Erythroblast (primary cell): ENCODE measurements around the gene GNAI2.
"Not testable (repeated sequence)": the region's sequence is repeated elsewhere in the genome, so short reads cannot be mapped to it uniquely, and the experiment has no call there.

Source experiments
- DNase-seq, 2 experiments: peaks; one replicate each; lab custom pipeline; 2025; lab: John Stamatoyannopoulos, UW
- GATA1 ChIP-seq: IDR thresholded peaks from 2 replicates; pipeline ENCODE4 v1.6.1; 2011; ENCODE audit warnings: low read depth, mild to moderate bottlenecking, control low read depth, low read length, moderate library complexity
- POLR2A ChIP-seq: IDR thresholded peaks from 2 replicates; pipeline ENCODE4 v1.6.1; 2011; ENCODE audit warnings: mild to moderate bottlenecking, low read length

GNAI2 gene

DNA sequence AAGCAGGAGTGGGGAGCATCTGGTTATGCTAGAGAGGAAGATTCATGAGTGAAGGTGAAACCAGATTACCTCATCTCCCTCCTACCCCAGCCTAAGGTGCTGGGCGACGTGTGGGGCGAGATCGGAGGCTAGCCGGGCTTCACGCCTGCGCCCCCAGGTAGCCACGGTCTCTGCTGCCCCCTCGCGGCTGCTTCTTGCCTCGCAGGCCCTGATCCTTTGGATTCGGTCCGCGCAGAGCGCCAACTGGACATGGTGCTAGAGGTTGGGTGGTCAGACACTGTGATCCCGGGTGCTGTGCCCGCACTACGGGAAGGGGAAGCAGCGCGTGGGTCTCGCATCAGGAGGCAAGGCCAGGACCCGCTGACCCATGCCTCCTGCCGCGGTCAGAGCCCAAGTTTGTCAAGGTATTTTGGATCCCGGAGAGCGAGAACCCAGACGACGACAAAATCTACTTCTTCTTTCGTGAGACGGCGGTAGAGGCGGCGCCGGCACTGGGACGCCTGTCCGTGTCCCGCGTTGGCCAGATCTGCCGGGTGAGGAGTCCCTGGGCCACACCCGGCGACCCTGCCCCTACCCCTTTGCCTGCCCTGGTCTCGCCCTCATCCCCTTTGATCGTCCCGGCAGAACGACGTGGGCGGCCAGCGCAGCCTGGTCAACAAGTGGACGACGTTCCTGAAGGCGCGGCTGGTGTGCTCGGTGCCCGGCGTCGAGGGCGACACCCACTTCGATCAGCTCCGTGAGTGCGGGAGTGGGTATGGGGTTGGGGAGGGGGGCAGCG, 37.1 kb downstream of the GNAI2 start:
- DNase-seq, result peak; percentile 77 to 90
- TF ChIP-seq GATA1, result no peak
- no peak for TF ChIP-seq POLR2A

- no peak for TF ChIP-seq POLR2A
- no peak for TF ChIP-seq GATA1
- no peak for DNase-seq
Observed at GRCh38 chr3:50273689-50274065, 37.7 kb downstream of the GNAI2 start.

DNA sequence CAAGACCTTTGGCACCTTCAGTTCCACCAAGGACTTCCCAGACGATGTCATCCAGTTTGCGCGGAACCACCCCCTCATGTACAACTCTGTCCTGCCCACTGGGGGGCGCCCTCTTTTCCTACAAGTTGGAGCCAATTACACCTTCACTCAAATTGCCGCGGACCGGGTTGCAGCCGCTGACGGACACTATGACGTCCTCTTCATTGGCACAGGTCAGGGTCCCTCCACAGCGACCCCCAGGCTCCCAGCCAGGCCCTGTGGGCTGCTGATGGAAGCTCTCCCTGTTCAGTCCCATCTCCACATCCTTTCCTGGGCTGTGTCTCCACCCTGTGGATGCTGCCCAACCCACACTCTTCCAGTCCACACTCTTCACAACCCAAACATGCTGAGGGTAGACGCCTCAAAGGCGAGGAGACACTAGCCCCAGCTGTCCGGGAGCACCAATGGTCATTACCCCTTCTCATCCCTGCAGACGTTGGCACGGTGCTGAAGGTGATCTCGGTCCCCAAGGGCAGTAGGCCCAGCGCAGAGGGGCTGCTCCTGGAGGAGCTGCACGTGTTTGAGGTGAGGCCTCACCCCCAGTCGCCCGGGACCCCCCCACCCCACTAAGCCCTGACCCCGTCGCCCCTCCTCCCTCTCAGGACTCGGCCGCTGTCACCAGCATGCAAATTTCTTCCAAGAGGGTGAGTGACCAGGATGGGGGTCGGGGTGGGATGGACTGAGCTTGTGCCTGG, 38.5 kb downstream of the GNAI2 start:
- TF ChIP-seq GATA1, result no peak
- TF ChIP-seq POLR2A, result no peak
- peak; percentile 82 to 91 for DNase-seq

DNA sequence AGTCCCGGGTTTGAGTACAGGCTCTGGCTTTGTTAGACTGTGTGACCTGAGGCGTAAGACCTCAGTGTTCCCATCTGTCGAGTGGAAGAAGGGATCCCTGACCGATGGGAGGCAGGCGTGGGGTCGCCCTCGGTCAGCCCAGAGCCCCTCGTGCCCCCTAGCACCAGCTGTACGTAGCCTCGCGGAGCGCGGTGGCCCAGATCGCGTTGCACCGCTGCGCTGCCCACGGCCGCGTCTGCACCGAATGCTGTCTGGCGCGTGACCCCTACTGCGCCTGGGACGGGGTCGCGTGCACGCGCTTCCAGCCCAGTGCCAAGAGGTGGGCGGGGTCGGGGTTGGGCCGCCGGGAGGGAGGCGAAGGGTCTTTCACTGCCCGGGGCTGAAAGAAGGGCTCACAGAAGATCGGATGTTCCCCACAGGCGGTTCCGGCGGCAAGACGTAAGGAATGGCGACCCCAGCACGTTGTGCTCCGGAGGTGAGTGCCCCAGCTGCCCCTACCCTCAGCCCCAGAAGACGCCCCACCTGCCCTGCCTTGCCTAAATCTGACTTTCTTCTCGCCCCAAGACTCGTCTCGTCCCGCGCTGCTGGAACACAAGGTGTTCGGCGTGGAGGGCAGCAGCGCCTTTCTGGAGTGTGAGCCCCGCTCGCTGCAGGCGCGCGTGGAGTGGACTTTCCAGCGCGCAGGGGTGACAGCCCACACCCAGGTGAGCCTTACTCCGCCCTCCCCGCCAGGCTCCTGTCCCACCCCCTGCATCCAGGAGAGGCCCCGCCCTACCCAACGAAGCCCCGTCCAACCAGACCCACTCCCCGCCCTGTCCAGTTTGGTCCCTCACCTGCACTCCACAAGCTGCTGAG, 39.4 kb downstream of the GNAI2 start:
- TF ChIP-seq GATA1 (no peak), POLR2A (no peak)
- no peak for DNase-seq

GRCh38 chr3:50275996-50276761, 40.2 kb downstream of the GNAI2 start:
- no peak for TF ChIP-seq POLR2A
- no peak for TF ChIP-seq GATA1
- DNase-seq, result peak in 1 of 2 experiments; percentile 36

DNA sequence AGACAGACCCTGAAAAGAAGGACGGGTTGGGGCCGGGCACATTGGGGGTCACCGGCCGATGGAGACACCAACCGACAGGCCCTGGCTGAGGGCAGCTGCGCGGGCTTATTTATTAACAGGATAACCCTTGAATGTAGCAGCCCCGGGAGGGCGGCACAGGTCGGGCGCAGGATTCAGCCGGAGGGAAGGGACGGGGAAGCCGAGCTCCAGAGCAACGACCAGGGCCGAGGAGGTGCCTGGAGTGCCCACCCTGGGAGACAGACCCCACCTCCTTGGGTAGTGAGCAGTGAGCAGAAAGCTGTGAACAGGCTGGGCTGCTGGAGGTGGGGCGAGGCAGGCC, 40.7 kb downstream of the GNAI2 start:
- no peak for TF ChIP-seq POLR2A
- TF ChIP-seq GATA1, result no peak
- no peak for DNase-seq

DNA sequence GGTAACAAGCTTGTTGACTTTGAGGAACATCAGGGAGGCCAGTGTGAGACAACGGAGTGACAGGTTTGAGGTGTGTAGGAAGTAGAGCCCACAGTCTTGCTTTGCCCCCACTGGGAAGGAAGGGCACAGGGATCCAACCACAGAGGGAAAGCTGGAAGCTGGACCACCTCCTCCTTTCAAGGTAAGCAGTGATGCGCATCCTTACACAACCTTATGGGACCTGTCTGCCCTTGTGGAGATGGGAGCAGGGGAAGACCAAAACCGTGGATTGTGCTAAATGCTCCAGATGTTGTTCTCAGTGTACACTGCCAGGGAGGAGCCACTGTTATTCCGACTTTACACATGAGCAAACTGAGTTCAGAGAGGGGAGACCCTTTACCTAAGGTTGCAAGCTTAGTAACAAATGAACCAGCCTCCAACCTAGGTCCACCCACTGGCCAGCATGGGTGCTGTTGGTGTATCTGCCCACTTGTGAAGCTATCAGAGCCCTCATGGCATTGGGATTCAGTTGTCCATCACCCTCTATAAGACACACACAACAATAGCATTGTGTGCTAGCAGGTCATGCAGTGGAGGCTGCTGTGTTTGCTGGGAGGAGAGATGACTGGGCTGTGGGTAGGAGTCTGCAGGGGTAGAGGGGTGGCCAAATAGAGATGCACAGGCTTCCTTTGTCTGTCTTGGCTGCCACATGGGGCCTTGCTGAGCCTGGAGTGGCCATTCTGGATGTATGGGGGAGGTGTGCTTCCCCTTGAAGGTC, 42.3 kb downstream of the GNAI2 start:
- TF ChIP-seq POLR2A, result no peak
- no peak for TF ChIP-seq GATA1
- DNase-seq, result no peak

GRCh38 chr3:50278880-50279224, 42.8 kb downstream of the GNAI2 start, which contains the start of gene LSMEM2:
Gene LSMEM2, plus strand, starts transcription at chr3:50279087. Its CDS starts 27 bp downstream, at chr3:50279114.
- DNase-seq, result no peak
- no peak for TF ChIP-seq GATA1
- no peak for TF ChIP-seq POLR2A

DNA sequence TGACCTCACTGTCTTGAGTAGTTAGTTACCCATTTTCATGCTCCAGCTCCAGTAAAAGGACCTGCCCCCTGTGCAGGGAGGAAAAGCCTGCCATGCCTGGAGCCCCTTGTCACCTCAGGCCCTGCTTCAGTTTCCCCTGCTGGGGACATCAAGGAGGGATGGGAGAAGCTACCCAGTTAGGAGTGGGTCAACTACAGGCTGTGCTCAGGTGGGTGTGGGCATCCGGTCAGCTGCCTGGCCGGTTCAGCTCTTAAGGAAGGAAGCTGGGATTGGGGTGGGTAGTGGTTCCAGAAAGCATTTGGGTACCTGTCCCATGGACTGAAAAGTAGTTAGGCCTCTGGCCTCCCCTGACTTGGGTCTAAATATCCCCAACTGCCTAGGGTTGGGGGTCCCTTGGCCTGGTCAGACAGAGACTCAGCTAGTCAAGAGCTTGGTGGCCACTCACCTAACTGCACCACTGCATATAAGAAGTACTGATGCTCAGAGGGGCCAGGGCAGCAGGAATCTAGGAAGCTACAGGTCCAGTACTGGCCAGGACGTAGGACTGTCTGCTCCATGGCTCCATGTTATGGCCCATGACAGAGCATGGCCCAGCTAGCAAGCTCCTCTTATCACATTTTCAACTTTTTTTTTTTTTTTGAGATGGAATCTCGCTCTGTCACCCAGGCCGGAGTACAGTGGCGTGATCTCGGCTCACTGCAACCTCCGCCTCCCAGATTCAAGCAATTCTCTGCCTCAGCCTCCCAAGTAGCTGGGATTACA, 43.4 kb downstream of the GNAI2 start:
- TF ChIP-seq GATA1 (no peak), POLR2A (no peak)
- no peak for DNase-seq

DNA sequence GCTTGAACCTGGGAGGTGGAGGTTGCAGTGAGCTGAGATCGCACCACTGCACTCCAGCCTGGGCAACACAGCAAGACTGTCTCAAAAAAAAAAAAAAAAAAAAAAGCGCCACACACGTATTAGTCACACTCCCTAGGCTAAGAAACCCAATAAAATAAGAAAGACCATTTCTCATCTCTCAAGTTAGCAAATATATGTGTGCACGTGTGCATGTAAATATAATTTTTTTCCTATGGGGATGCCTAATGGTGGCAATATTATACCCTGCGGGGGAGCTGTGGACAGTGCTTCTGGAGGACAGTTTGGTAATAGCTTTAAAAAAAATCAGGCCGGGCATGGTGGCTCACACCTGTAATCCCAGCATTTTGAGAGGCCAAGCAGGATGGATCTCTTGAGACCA, 48.1 kb downstream of the GNAI2 start:
- DNase-seq, result not testable (repeated sequence)

GRCh38 chr3:50286322-50287227, 50.6 kb downstream of the GNAI2 start:
- TF ChIP-seq GATA1 (no peak), POLR2A (no peak)
- DNase-seq, result no peak
